HepG2 (cell line): ENCODE data around the gene PPP4R4. TPM values are rescaled to one million over a fixed set of nuclear protein-coding genes. Genes with fewer than 3 reads are reported as not detected.

Experiments
- ARID4A ChIP-seq: sonication (generic); formaldehyde crosslinking; IDR thresholded peaks from 2 replicates; pipeline ENCODE4 v1.5.0; 2020; ENCODE audit warnings: mild to moderate bottlenecking, missing genetic modification reagents, borderline replicate concordance
- ASH2L ChIP-seq: fragments of 300-600, 200-600 bp; sonication (generic); IDR thresholded peaks from 2 replicates; pipeline ENCODE4 v1.7.0; 2017; ENCODE audit warnings: low read depth, mild to moderate bottlenecking, moderate library complexity, mixed read lengths, low read length; ENCODE audit not compliant: insufficient read length
- CBFB ChIP-seq: sonication (generic); formaldehyde crosslinking; IDR thresholded peaks from 2 replicates; pipeline ENCODE4 v1.4.0; 2020; ENCODE audit warnings: missing genetic modification reagents
- CREBL2 ChIP-seq: sonication (generic); formaldehyde crosslinking; IDR thresholded peaks from 2 replicates; pipeline ENCODE4 v1.8.1; 2023; ENCODE audit warnings: missing genetic modification reagents, mild to moderate bottlenecking, borderline replicate concordance
- EZH2 ChIP-seq: conservative IDR thresholded peaks from 2 replicates; pipeline ENCODE4 v1.6.1; 2012; ENCODE audit warnings: mild to moderate bottlenecking, low read depth, low read length, moderate library complexity
- FLYWCH1 ChIP-seq: sonication (generic); formaldehyde crosslinking; IDR thresholded peaks from 2 replicates; pipeline ENCODE4 v1.8.1; 2023; ENCODE audit warnings: mild to moderate bottlenecking, missing genetic modification reagents
- FOXA1 ChIP-seq, 2 experiments: fragments of 450-650 bp in 1 of 2; sonication (generic) in 1 of 2; formaldehyde crosslinking in 1 of 2; IDR thresholded peaks; 2 replicates each; pipeline versions ENCODE4 v1.4.0 to v1.6.1; 2016 to 2020; ENCODE audit warnings: missing genetic modification reagents in 1 of 2
- FOXC1 ChIP-seq: sonication (generic); formaldehyde crosslinking; IDR thresholded peaks from 2 replicates; pipeline ENCODE4 v1.8.0; 2022; ENCODE audit warnings: mild to moderate bottlenecking, missing genetic modification reagents, borderline replicate concordance
- GTF2F1 ChIP-seq: fragments of 150-350 bp; IDR thresholded peaks from 2 replicates; pipeline ENCODE4 v1.6.1; 2014; ENCODE audit warnings: low read length
- IKZF4 ChIP-seq: sonication (generic); formaldehyde crosslinking; IDR thresholded peaks from 2 replicates; pipeline ENCODE4 v1.5.1; 2020; ENCODE audit warnings: borderline replicate concordance, mild to moderate bottlenecking, low read depth, missing genetic modification reagents; ENCODE audit errors: not compliant biosample characterization
- MAX ChIP-seq: IDR thresholded peaks from 2 replicates; pipeline ENCODE4 v1.6.1; 2012; ENCODE audit warnings: inconsistent platforms
- PHF21A ChIP-seq: sonication (generic); formaldehyde crosslinking; IDR thresholded peaks from 2 replicates; pipeline ENCODE4 v1.5.0; 2020; ENCODE audit warnings: mild to moderate bottlenecking, missing genetic modification reagents
- SRF ChIP-seq: IDR thresholded peaks from 2 replicates; pipeline ENCODE4 v1.6.1; 2011; ENCODE audit warnings: mild to moderate bottlenecking, low read depth, low read length, moderate library complexity
- ZBTB49 ChIP-seq: sonication (generic); formaldehyde crosslinking; IDR thresholded peaks from 2 replicates; pipeline ENCODE4 v1.4.0; 2020; ENCODE audit warnings: missing genetic modification reagents, borderline replicate concordance
- ZGPAT ChIP-seq: IDR thresholded peaks from 2 replicates; pipeline ENCODE4 v1.6.1; 2016; ENCODE audit warnings: mild to moderate bottlenecking
- ZNF235 ChIP-seq: sonication (generic); formaldehyde crosslinking; IDR thresholded peaks from 2 replicates; pipeline ENCODE4 v1.8.1; 2023; ENCODE audit warnings: mild to moderate bottlenecking, missing genetic modification reagents, borderline replicate concordance
- ZNF292 ChIP-seq: sonication (generic); formaldehyde crosslinking; IDR thresholded peaks from 2 replicates; pipeline ENCODE4 v1.8.1; 2022; ENCODE audit warnings: mild to moderate bottlenecking, low read depth, missing genetic modification reagents, borderline replicate concordance
- ZNF432 ChIP-seq: sonication (generic); formaldehyde crosslinking; IDR thresholded peaks from 2 replicates; pipeline ENCODE4 v1.5.0; 2020; ENCODE audit warnings: missing genetic modification reagents, mild to moderate bottlenecking, borderline replicate concordance
- ZNF607 ChIP-seq: sonication (generic); formaldehyde crosslinking; IDR thresholded peaks from 2 replicates; pipeline ENCODE4 v1.5.1; 2020; ENCODE audit warnings: missing genetic modification reagents, mild to moderate bottlenecking, borderline replicate concordance
- ZNF615 ChIP-seq: sonication (generic); formaldehyde crosslinking; IDR thresholded peaks from 2 replicates; pipeline ENCODE4 v1.5.0; 2020; ENCODE audit warnings: mild to moderate bottlenecking, missing genetic modification reagents, borderline replicate concordance
- ZNF652 ChIP-seq: IDR thresholded peaks from 2 replicates; pipeline ENCODE4 v1.6.1; 2016; ENCODE audit warnings: low read depth, borderline replicate concordance
- ZSCAN31 ChIP-seq: sonication (generic); formaldehyde crosslinking; IDR thresholded peaks from 2 replicates; pipeline ENCODE4 v1.5.0; 2020; ENCODE audit warnings: low read depth, mild to moderate bottlenecking, missing genetic modification reagents
- polyA plus RNA-seq, 8 experiments: library from polyadenylated mRNA; depleted of rRNA in 3 of 8; stranded (reverse) in 7 of 8; unstranded in 1 of 8; fragments of >200 nt; fragmentation: Illumina TruSeq in 4 of 8; extraction: Trizol in 4 of 8; gene quantifications; 2 replicates each; pipeline versions ENCODE4 v1.2.1 to v1.2.3, GENCODE V29; 2011 to 2016; ENCODE audit warnings: low read depth in 4 of 8, missing spikeins in 1 of 8, mixed read lengths in 1 of 8; ENCODE audit not compliant: insufficient read depth in 1 of 8
- total RNA-seq, 5 experiments: library from RNA; depleted of rRNA; stranded (reverse); fragments of >200 nt; fragmentation: Illumina TruSeq; extraction: Trizol; gene quantifications; 2 replicates each; pipeline ENCODE4 v1.2.3, GENCODE V29; 2016; ENCODE audit warnings: low read depth in 1 of 5

Gene PPP4R4
- total and polyA plus RNA-seq, 2 of the 13 experiments (the other 11 are each of a cell fraction or from before 2014, with no cell fraction given): 9.5 to 19.8 TPM

GRCh38 chr14:94320243-94320642 is 146.1 kb downstream of the PPP4R4 start (continued):
- TF ChIP-seq ZNF292 (CRISPR knock-in tag) (peak; percentile 77; the same call in 1 of the 2 replicates), ZNF615 (CRISPR knock-in tag) (no peak), ZGPAT (CRISPR knock-in tag) (0 out of 2 replicates have a peak, but pooled peaks have one; percentile 21), ZNF652 (CRISPR knock-in tag) (no peak), ASH2L (peak; percentile 22), ZNF432 (no peak), IKZF4 (CRISPR knock-in tag) (no peak), GTF2F1 (no peak), PHF21A (CRISPR knock-in tag) (peak; percentile 67; the same call in 1 of the 2 replicates), ZSCAN31 (CRISPR knock-in tag) (no peak), ZBTB49 (CRISPR knock-in tag) (no peak), CBFB (no peak), FOXC1 (CRISPR knock-in tag) (no peak), SRF (peak; percentile 78; the same call in 1 of the 2 replicates), ZNF607 (CRISPR knock-in tag) (no peak), FOXA1 (IDR thresholded peaks at IDR 0.05) (no peak), FOXA1 (CRISPR knock-in tag; IDR thresholded peaks at IDR 0.05) (peak; percentile 74), FLYWCH1 (no peak), ZNF235 (CRISPR knock-in tag) (no peak), ARID4A (CRISPR knock-in tag) (no peak; the same call in 1 of the 2 replicates), CREBL2 (CRISPR knock-in tag) (no peak), EZH2 (no peak), MAX (peak; percentile 26; the same call in 1 of the 2 replicates)
